Kidney (tissue), 14 donors: Measurements from ENCODE around the gene GNAO1. TPM values are rescaled to one million over a fixed set of nuclear protein-coding genes. Genes with fewer than 3 reads are reported as not detected.

Experiments
- DNase-seq, 5 donors: peaks; one replicate each; pipeline ENCODE4 v3.0.0-alpha.2; 2013 to 2020
- FAIRE-seq: peaks from 2 replicates; lab custom pipeline; 2012; peaks lifted over from hg19 to GRCh38; lab: Jason Lieb, UNC
- H3K27ac ChIP-seq, 2 donors: one replicate each; pipeline ENCODE4 v1.7.0; 2013; ENCODE audit warnings: low read depth in 2 of 2, low read length in 2 of 2, inconsistent platforms in 1 of 2
- H3K27me3 ChIP-seq: one replicate; pipeline ENCODE4 v1.7.1; 2013; ENCODE audit warnings: low read length, inconsistent platforms; ENCODE audit not compliant: control insufficient read depth, insufficient read depth
- H3K36me3 ChIP-seq, 3 donors: one replicate each; pipeline versions ENCODE4 v1.7.0 to v1.7.1; 2013; ENCODE audit warnings: low read length in 3 of 3, control low read depth in 1 of 3, inconsistent platforms in 1 of 3; ENCODE audit not compliant: insufficient read depth in 3 of 3, control insufficient read depth in 2 of 3
- H3K4me1 ChIP-seq, 3 donors: one replicate each; pipeline versions ENCODE4 v1.7.0 to v1.7.1; 2013; ENCODE audit warnings: low read length in 3 of 3, inconsistent platforms in 1 of 3, low read depth in 1 of 3; ENCODE audit not compliant: control insufficient read depth in 2 of 3, insufficient read depth in 2 of 3
- H3K4me3 ChIP-seq, 3 donors: one replicate each; pipeline versions ENCODE4 v1.7.0 to v1.8.1; 2013; ENCODE audit warnings: low read length in 3 of 3, control low read depth in 1 of 3, inconsistent platforms in 1 of 3
- H3K9ac ChIP-seq, 3 donors: one replicate each; pipeline versions ENCODE4 v1.7.0 to v1.7.1; 2013; ENCODE audit warnings: low read length in 3 of 3, control low read depth in 1 of 3, inconsistent platforms in 1 of 3
- H3K9me3 ChIP-seq, 3 donors: one replicate each; pipeline versions ENCODE4 v1.7.0 to v1.7.1; 2013; ENCODE audit warnings: low read length in 3 of 3, control low read depth in 1 of 3, inconsistent platforms in 1 of 3; ENCODE audit not compliant: control insufficient read depth in 2 of 3, insufficient read depth in 1 of 3
- CTCF ChIP-seq: IDR thresholded peaks from 3 replicates; pipeline ENCODE4 v1.5.1; 2012; ENCODE audit warnings: mild to moderate bottlenecking, moderate library complexity, borderline replicate concordance; ENCODE audit not compliant: insufficient read depth; ENCODE audit errors: extremely low read depth
- intact Hi-C: fragments of 100-400 bp; cut with DNase I; formaldehyde crosslinking; loops from one replicate; pipeline ENCODE4 v1.11.1; 2022
- polyA plus RNA-seq: library from polyadenylated mRNA; stranded (reverse); fragments of 350-450 nt; fragmentation: Illumina TruSeq; extraction: RNeasy Lipid Tissue Mini Kit (QIAGEN cat#74804); gene quantifications from one replicate; pipeline ENCODE4 v1.2.3, GENCODE V29; 2014; ENCODE audit warnings: low read depth, low replicate concordance; ENCODE audit not compliant: insufficient read depth
- total RNA-seq: library from RNA; stranded (reverse); fragmentation: NEBNext Ultra II Directional; extraction: Animal tissue kit (Norgen Biotek cat#: 25700); gene quantifications from one replicate; pipeline ENCODE4 v1.2.1, GENCODE V29; 2021
- donor health status: control.
- donor health status: control.
- donor health status: control.
- donor health status: control.
- donor health status: control.
- donor health status: DM: yes; HTN: yes; CAD: no.
- donor health status: Normal renal cell carcinoma (clear cell type).

Gene GNAO1
- total and polyA plus RNA-seq, 2 donors from 2014 or later = 1.5 to 4.3 TPM

- TF ChIP-seq CTCF = no peak
- H3K27ac ChIP-seq = no peak overlapping the region
- peaks cover 0 to 8% (median 5%) of the 10 kb centered on the region in 3 donors for H3K4me1 ChIP-seq
- H3K9me3 ChIP-seq = no peaks in the 10 kb centered on the region
- intact Hi-C loops = no loop called here
- no peak overlapping the region for H3K4me3 ChIP-seq
- no peaks in the 10 kb centered on the region for H3K36me3 ChIP-seq
- no peaks in the 10 kb centered on the region for H3K27me3 ChIP-seq
- FAIRE-seq (no peak), DNase-seq (peak in 2 of 5 donors; percentile 24 to 48)
- H3K9ac ChIP-seq = no peak overlapping the region
Observed at GRCh38 chr16:56355221-56355620, 163.9 kb downstream of the GNAO1 start.

DNA sequence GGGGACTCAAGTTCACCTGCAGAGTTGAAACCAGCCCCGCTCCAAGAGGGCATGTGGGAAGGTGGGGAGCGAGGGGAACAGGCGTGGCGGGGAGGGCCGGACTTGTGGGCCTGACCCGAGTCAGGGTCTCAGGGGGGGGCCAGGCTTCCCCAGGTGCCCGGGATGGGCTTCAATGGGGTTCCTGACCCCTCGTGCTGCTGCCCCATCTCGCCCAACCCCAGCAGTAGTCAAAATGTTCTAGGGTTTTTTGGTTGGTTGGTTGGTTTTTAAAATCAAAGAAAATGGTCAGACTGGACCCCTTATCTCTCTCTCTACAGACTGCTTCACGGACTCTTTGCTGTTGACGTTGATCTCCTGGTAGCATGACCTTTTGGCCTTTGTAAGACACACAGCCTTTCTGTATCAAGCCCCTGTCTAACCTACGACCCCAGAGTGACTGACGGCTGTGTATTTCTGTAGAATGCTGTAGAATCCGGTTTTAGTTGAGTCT lies 164.5 kb downstream of the GNAO1 start:
- H3K9me3 ChIP-seq = no peaks in the 10 kb centered on the region
- no peaks in the 10 kb centered on the region for H3K27me3 ChIP-seq
- intact Hi-C loops = no loop called here
- H3K36me3 ChIP-seq = no peaks in the 10 kb centered on the region
- H3K4me3 ChIP-seq = peak overlapping the region; percentile 29 to 68 (median 47)
- FAIRE-seq (no peak), DNase-seq (peak in 3 of 5 donors; percentile 28 to 68 (median 56))
- peaks cover 0 to 8% (median 7%) of the 10 kb centered on the region in 3 donors for H3K4me1 ChIP-seq
- H3K27ac ChIP-seq = no peak overlapping the region
- H3K9ac ChIP-seq = peak overlapping the region in 1 of 3 donors; percentile 72
- no peak for TF ChIP-seq CTCF

GRCh38 chr16:56356276-56357240 lies 165.3 kb downstream of the GNAO1 start:
- Histone ChIP-seq H3K9ac (peak overlapping the region; percentile 20 to 72 (median 69)), H3K36me3 (no peaks in the 10 kb centered on the region), H3K4me3 (peak overlapping the region; percentile 47 to 68 (median 63)), H3K27ac (peak overlapping the region in 1 of 2 donors; percentile 69), H3K27me3 (no peaks in the 10 kb centered on the region), H3K9me3 (no peaks in the 10 kb centered on the region), H3K4me1 (peaks cover 0 to 8% (median 7%) of the 10 kb centered on the region in 3 donors)
- FAIRE-seq = peak; percentile 74
- peak; percentile 74 for TF ChIP-seq CTCF
- peak; percentile 90 to 95 (median 92) for DNase-seq
- intact Hi-C loops = no loop called here
